Hepatocyte (in vitro differentiated cells): ENCODE measurements around the gene KIRREL3. TPM values are rescaled to one million over a fixed set of nuclear protein-coding genes. Genes with fewer than 3 reads are reported as not detected.

Experiments used
- DNase-seq: peaks from one replicate; pipeline ENCODE4 v3.0.0-alpha.2; 2016; ENCODE audit warnings: low spot score
- H2AFZ ChIP-seq: fragments of 200-600 bp; sonication (generic); 2 replicates; pipeline ENCODE4 v1.6.0; 2016; ENCODE audit warnings: antibody characterized with exemption, mild to moderate bottlenecking
- H3K27ac ChIP-seq: fragments of 200-600 bp; sonication (generic); 2 replicates; pipeline ENCODE4 v1.5.1; 2016; ENCODE audit warnings: mild to moderate bottlenecking
- H3K27me3 ChIP-seq: fragments of 200-600 bp; sonication (generic); 2 replicates; pipeline ENCODE4 v1.6.1; 2016
- H3K36me3 ChIP-seq: fragments of 200-600 bp; sonication (generic); replicated peaks from 2 replicates; pipeline ENCODE4 v1.5.1; 2016; ENCODE audit warnings: low read depth; ENCODE audit not compliant: insufficient read depth
- H3K4me1 ChIP-seq: fragments of 200-600 bp; sonication (generic); 2 replicates; pipeline ENCODE4 v1.5.1; 2016; ENCODE audit warnings: mild to moderate bottlenecking, moderate library complexity; ENCODE audit not compliant: insufficient read depth
- H3K4me2 ChIP-seq: fragments of 200-600 bp; sonication (generic); 2 replicates; pipeline ENCODE4 v1.6.0; 2016
- H3K4me3 ChIP-seq: fragments of 200-600 bp; sonication (generic); 2 replicates; pipeline ENCODE4 v1.5.1; 2016; ENCODE audit warnings: mild to moderate bottlenecking
- H3K79me2 ChIP-seq: fragments of 200-600 bp; sonication (generic); 2 replicates; pipeline ENCODE4 v1.6.0; 2017; ENCODE audit warnings: mild to moderate bottlenecking
- H3K9me2 ChIP-seq: fragments of 200-600 bp; sonication (generic); replicated peaks from 2 replicates; pipeline ENCODE4 v1.6.0; 2017; ENCODE audit warnings: mild to moderate bottlenecking; ENCODE audit not compliant: insufficient read depth
- H3K9me3 ChIP-seq: fragments of 200-600 bp; sonication (generic); 2 replicates; pipeline ENCODE4 v1.5.1; 2016; ENCODE audit warnings: low read depth, mild to moderate bottlenecking
- H4K20me1 ChIP-seq: fragments of 200-600 bp; sonication (generic); 2 replicates; pipeline ENCODE4 v1.6.0; 2016; ENCODE audit warnings: mild to moderate bottlenecking; ENCODE audit not compliant: insufficient read depth, poor library complexity, severe bottlenecking
- EZH2 ChIP-seq: fragments of 200-600 bp; sonication (generic); IDR thresholded peaks from 2 replicates; pipeline ENCODE4 v1.6.1; 2016; ENCODE audit warnings: antibody characterized with exemption, mild to moderate bottlenecking, borderline replicate concordance
- EZH2phosphoT487 ChIP-seq: fragments of 200-600 bp; sonication (generic); IDR thresholded peaks from one replicate; pipeline ENCODE4 v1.6.1; 2018; ENCODE audit warnings: antibody characterized with exemption, mild to moderate bottlenecking, low read depth, moderate library complexity; ENCODE audit not compliant: unreplicated experiment, severe bottlenecking
- WGBS: methylation state at CpG from one replicate; pipeline ENCODE4 v1.1.6; 2016; ENCODE audit warnings: low lambda C conversion rate; ENCODE audit errors: missing lambda C conversion rate; 5-methylcytosine and 5-hydroxymethylcytosine counted together
- polyA plus RNA-seq: library from polyadenylated mRNA; unstranded; fragments of >200 nt; fragmentation: Nextera tagmentation; extraction: Ambion mirVana; gene quantifications from 2 replicates; pipeline ENCODE4 v1.2.1, GENCODE V29; 2016
- total RNA-seq: library from RNA; depleted of rRNA; stranded (reverse); fragments of >200 nt; gene quantifications from 2 replicates; pipeline ENCODE4 v1.2.3, GENCODE V29; 2014
- TF ChIP-seq, protein P1 (sequence below): fragments of 200-600 bp; sonication (generic); IDR thresholded peaks from 2 replicates; pipeline ENCODE4 v1.5.1; 2016; ENCODE audit warnings: antibody characterized with exemption, mild to moderate bottlenecking; ENCODE audit not compliant: poor library complexity

The KIRREL3 gene
- total and polyA plus RNA-seq, 2 experiments from 2014 or later: 0.33 to 0.86 TPM

DNA sequence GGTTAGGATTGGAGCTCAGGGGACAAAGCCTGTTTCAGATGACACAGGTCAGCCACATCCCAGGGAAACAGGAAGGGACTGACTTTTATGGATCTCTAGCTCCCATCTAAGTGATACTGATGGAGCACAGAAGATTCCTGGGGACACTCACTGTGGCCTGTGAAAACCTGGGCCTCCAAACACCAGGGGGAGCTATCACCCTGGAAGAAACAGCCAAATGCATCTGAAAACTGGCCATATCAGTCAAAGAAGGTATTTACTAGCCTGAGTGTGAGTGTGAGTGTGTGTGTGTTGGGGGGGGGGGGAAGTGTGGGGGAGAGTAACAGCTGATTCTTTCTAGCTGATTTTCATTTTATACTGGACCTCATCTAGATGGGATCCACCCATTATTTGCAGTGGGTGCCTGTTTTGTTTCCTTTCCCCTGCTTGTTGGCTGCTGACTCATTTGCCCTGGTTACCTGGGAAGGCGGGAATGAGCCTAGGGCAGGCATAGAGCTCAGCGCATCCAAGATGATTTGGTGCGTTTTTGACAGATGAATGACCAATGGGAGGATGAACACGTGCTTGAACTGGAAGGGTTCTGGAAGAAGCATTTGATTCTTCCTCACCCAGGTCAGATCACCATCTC is 284.0 kb downstream of the KIRREL3 start:
- Histone ChIP-seq H3K4me3 (no peak overlapping the region), H3K27me3 (peaks cover 39% of the 10 kb centered on the region), H3K79me2 (no peaks in the 10 kb centered on the region), H3K4me1 (no peaks in the 10 kb centered on the region), H3K9me2 (no peaks in the 10 kb centered on the region), H4K20me1 (no peaks in the 10 kb centered on the region), H3K4me2 (no peak overlapping the region), H2AFZ (no peak overlapping the region), H3K27ac (no peak overlapping the region), H3K9me3 (no peaks in the 10 kb centered on the region), H3K36me3 (no peaks in the 10 kb centered on the region)
- no peak for TF ChIP-seq EZH2phosphoT487
- TF ChIP-seq, protein P1, sequence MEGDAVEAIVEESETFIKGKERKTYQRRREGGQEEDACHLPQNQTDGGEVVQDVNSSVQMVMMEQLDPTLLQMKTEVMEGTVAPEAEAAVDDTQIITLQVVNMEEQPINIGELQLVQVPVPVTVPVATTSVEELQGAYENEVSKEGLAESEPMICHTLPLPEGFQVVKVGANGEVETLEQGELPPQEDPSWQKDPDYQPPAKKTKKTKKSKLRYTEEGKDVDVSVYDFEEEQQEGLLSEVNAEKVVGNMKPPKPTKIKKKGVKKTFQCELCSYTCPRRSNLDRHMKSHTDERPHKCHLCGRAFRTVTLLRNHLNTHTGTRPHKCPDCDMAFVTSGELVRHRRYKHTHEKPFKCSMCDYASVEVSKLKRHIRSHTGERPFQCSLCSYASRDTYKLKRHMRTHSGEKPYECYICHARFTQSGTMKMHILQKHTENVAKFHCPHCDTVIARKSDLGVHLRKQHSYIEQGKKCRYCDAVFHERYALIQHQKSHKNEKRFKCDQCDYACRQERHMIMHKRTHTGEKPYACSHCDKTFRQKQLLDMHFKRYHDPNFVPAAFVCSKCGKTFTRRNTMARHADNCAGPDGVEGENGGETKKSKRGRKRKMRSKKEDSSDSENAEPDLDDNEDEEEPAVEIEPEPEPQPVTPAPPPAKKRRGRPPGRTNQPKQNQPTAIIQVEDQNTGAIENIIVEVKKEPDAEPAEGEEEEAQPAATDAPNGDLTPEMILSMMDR: peak; percentile 75
- DNase-seq: peak; percentile 66
- 65% methylated on average over 4 of the region's 4 CpGs for WGBS

DNA sequence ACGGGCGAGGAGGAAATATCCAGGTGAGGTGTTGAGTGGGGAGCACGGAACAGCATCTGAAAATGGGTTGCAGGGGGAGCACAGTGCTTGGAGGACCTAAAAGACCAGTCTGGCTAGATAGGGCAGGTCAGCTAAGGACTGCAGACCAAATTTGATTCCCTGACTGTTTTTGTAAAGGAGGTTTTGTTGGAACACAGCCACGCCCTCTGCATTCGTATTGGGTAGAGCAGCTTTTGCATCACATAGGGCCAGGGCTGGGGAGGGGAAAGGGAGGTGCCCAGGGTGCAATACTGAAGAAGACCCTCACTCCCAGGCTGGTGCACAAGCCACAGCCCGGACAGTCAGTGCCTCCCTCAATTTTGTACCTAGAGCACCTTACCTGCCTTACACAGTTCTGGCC is 286.8 kb downstream of the KIRREL3 start:
- H3K27ac ChIP-seq: no peak overlapping the region
- WGBS: 90% methylated on average over 6 of the region's 6 CpGs
- TF ChIP-seq, protein P1: no peak
- H3K4me3 ChIP-seq: no peak overlapping the region
- no peaks in the 10 kb centered on the region for H3K36me3 ChIP-seq
- no peaks in the 10 kb centered on the region for H3K4me1 ChIP-seq
- no peaks in the 10 kb centered on the region for H3K9me3 ChIP-seq
- no peak for DNase-seq
- no peak overlapping the region for H3K4me2 ChIP-seq
- H3K9me2 ChIP-seq: no peaks in the 10 kb centered on the region
- peaks cover 29% of the 10 kb centered on the region for H3K27me3 ChIP-seq
- no peak overlapping the region for H2AFZ ChIP-seq
- no peaks in the 10 kb centered on the region for H4K20me1 ChIP-seq
- no peaks in the 10 kb centered on the region for H3K79me2 ChIP-seq

DNA sequence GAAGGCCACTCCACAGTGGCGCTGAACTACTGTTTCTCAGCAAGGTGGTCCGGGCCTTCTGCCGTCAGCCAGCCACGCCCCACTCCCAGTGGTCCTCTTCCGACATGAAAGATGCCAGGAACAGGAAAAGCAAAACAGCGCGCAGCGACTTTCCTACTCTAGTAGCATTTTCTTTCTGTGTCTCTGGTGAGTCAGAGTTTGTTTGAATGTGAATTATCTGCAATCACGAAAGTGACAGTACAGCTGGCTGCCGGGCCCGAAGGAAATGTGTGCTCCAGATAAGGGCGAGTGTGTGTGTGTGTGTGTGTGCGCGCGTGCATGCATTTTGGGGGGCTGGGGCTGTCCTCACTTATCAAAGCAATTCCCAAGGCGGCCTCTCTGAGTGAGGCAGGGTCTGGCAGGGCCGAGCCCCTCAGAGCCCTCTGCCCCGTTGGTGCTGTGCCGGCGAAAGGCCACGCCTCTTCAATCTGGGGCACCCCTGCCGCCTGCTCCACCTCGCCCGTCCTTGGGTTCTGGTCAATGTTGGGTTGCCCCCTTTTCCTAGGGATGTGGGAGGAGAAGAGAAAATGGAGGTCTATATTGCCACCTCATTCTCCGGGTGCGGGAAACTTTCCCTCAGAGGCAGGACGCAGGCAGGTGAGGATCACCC is 288.5 kb downstream of the KIRREL3 start:
- no peak overlapping the region for H3K27ac ChIP-seq
- H3K4me2 ChIP-seq: no peak overlapping the region
- no peaks in the 10 kb centered on the region for H3K79me2 ChIP-seq
- no peaks in the 10 kb centered on the region for H4K20me1 ChIP-seq
- 69% methylated on average over 24 of the region's 27 CpGs for WGBS
- no peaks in the 10 kb centered on the region for H3K9me2 ChIP-seq
- no peaks in the 10 kb centered on the region for H3K4me1 ChIP-seq
- DNase-seq: peak; percentile 30
- H3K27me3 ChIP-seq: peaks cover 35% of the 10 kb centered on the region
- H2AFZ ChIP-seq: no peak overlapping the region
- no peak overlapping the region for H3K4me3 ChIP-seq
- H3K9me3 ChIP-seq: no peaks in the 10 kb centered on the region
- no peaks in the 10 kb centered on the region for H3K36me3 ChIP-seq
- TF ChIP-seq EZH2 (no peak), EZH2phosphoT487 (peak; percentile 89)

DNA sequence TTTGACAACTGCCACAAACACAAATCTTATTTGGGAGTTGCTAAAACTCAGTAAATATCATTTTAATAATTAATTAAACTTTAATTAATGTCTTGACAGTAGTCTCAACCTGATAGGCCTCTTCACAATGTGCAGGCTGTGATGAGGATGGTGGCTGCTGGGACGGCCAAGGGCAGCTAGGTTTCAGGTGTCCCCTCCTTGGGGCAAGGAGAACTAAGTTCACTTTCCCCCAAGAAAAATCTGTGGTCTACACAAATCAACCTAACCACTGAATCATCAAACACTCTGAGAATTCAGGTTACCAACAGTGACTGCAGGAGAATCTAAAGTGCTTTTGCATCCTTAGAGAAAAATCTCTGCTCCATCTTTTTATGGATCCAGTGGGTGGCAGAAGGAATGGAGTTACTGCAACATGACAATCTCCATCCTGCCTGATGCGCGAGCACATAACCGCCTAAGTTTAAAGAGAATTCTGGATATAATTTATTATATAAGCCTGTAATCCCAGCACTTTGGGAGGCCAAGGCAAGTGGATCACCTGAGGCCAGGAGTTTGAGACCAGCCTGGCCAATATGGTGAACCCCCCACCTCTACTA is 289.7 kb downstream of the KIRREL3 start:
- Histone ChIP-seq H3K9me2 (no peaks in the 10 kb centered on the region), H3K4me2 (no peak overlapping the region), H3K4me3 (no peak overlapping the region), H3K4me1 (no peaks in the 10 kb centered on the region), H3K79me2 (no peaks in the 10 kb centered on the region), H3K36me3 (no peaks in the 10 kb centered on the region), H2AFZ (no peak overlapping the region), H3K9me3 (no peaks in the 10 kb centered on the region), H3K27me3 (peaks cover 30% of the 10 kb centered on the region), H4K20me1 (no peaks in the 10 kb centered on the region), H3K27ac (no peak overlapping the region)
- no peak for DNase-seq
- TF ChIP-seq EZH2phosphoT487 (no peak), EZH2 (no peak)
- TF ChIP-seq, protein P1: no peak
- whole genome bisulfite sequencing: 95% methylated on average over 4 of the region's 4 CpGs
